ENCODE data around the gene PRKN. TPM values are rescaled to one million over a fixed set of nuclear protein-coding genes. Genes with fewer than 3 reads are reported as not detected.

PRKN gene
- total and polyA plus RNA-seq, 2 experiments from 2014 or later: 2.3 to 3.9 TPM

- Histone ChIP-seq H3K27ac (no peak overlapping the region), H3K79me2 (no peaks in the 10 kb centered on the region), H4K20me1 (ENCODE audit: insufficient read depth, poor library complexity, severe bottlenecking) (no peaks in the 10 kb centered on the region), H3K9me2 (replicated peaks; ENCODE audit: insufficient read depth) (no peaks in the 10 kb centered on the region), H2AFZ (no peak overlapping the region), H3K4me1 (ENCODE audit: insufficient read depth) (no peaks in the 10 kb centered on the region), H3K36me3 (replicated peaks; ENCODE audit: insufficient read depth, low read depth) (no peaks in the 10 kb centered on the region), H3K9me3 (ENCODE audit: low read depth) (no peaks in the 10 kb centered on the region), H3K4me3 (no peak overlapping the region), H3K27me3 (no peaks in the 10 kb centered on the region), H3K4me2 (no peak overlapping the region)
- WGBS (ENCODE audit: low lambda C conversion rate, missing lambda C conversion rate): 54% methylated on average over 4 of the region's 4 CpGs
- no peak for DNase-seq (ENCODE audit: low spot score)
- TF ChIP-seq EZH2 (IDR thresholded peaks at IDR 0.05; ENCODE audit: borderline replicate concordance) (no peak), EZH2phosphoT487 (IDR thresholded peaks at IDR 0.05; ENCODE audit: low read depth, severe bottlenecking, unreplicated experiment) (no peak), CTCF (IDR thresholded peaks at IDR 0.05; ENCODE audit: poor library complexity) (no peak)
These were observed 1320.0 kb downstream of the PRKN start for GRCh38 chr6:161407581-161407980.

GRCh38 chr6:161407115-161407514 lies 1320.5 kb downstream of the PRKN start:
- no peak overlapping the region for H3K27ac ChIP-seq
- no peak for DNase-seq (ENCODE audit: low spot score)
- H3K36me3 ChIP-seq (replicated peaks; ENCODE audit: insufficient read depth, low read depth): no peaks in the 10 kb centered on the region
- H3K27me3 ChIP-seq: no peaks in the 10 kb centered on the region
- H3K4me2 ChIP-seq: no peak overlapping the region
- no peaks in the 10 kb centered on the region for H3K4me1 ChIP-seq (ENCODE audit: insufficient read depth)
- no peak for TF ChIP-seq EZH2phosphoT487 (IDR thresholded peaks at IDR 0.05; ENCODE audit: low read depth, severe bottlenecking, unreplicated experiment)
- no peaks in the 10 kb centered on the region for H3K9me2 ChIP-seq (replicated peaks; ENCODE audit: insufficient read depth)
- H4K20me1 ChIP-seq (ENCODE audit: insufficient read depth, poor library complexity, severe bottlenecking): no peaks in the 10 kb centered on the region
- no peaks in the 10 kb centered on the region for H3K9me3 ChIP-seq (ENCODE audit: low read depth)
- H3K79me2 ChIP-seq: no peaks in the 10 kb centered on the region
- H3K4me3 ChIP-seq: no peak overlapping the region
- no peak overlapping the region for H2AFZ ChIP-seq
- whole genome bisulfite sequencing (ENCODE audit: low lambda C conversion rate, missing lambda C conversion rate): 54% methylated on average over 2 of the region's 2 CpGs

- Histone ChIP-seq H3K4me2 (no peak overlapping the region), H4K20me1 (ENCODE audit: insufficient read depth, poor library complexity, severe bottlenecking) (no peaks in the 10 kb centered on the region)
- WGBS (ENCODE audit: low lambda C conversion rate, missing lambda C conversion rate): 89% methylated on average over 6 of the region's 6 CpGs
These were observed 1320.9 kb downstream of the PRKN start for GRCh38 chr6:161406646-161407045.

GRCh38 chr6:161405418-161405817 lies 1322.1 kb downstream of the PRKN start:
- Histone ChIP-seq H3K9me3 (ENCODE audit: low read depth) (no peaks in the 10 kb centered on the region), H3K79me2 (no peaks in the 10 kb centered on the region), H3K4me1 (ENCODE audit: insufficient read depth) (no peaks in the 10 kb centered on the region), H4K20me1 (ENCODE audit: insufficient read depth, poor library complexity, severe bottlenecking) (no peaks in the 10 kb centered on the region), H3K27ac (no peak overlapping the region), H3K9me2 (replicated peaks; ENCODE audit: insufficient read depth) (no peaks in the 10 kb centered on the region), H3K36me3 (replicated peaks; ENCODE audit: insufficient read depth, low read depth) (no peaks in the 10 kb centered on the region), H3K4me2 (no peak overlapping the region), H3K4me3 (no peak overlapping the region), H2AFZ (no peak overlapping the region), H3K27me3 (no peaks in the 10 kb centered on the region)
- DNase-seq (ENCODE audit: low spot score): no peak
- TF ChIP-seq EZH2phosphoT487 (IDR thresholded peaks at IDR 0.05; ENCODE audit: low read depth, severe bottlenecking, unreplicated experiment) (no peak), EZH2 (IDR thresholded peaks at IDR 0.05; ENCODE audit: borderline replicate concordance) (no peak), CTCF (IDR thresholded peaks at IDR 0.05; ENCODE audit: poor library complexity) (no peak)
- WGBS (ENCODE audit: low lambda C conversion rate, missing lambda C conversion rate): 91% methylated on average over 4 of the region's 4 CpGs

More at GRCh38 chr6:161406646-161407045, 1320.9 kb downstream of the PRKN start:
- no peaks in the 10 kb centered on the region for H3K36me3 ChIP-seq (replicated peaks; ENCODE audit: insufficient read depth, low read depth)
- H2AFZ ChIP-seq: no peak overlapping the region
- no peaks in the 10 kb centered on the region for H3K27me3 ChIP-seq
- no peaks in the 10 kb centered on the region for H3K79me2 ChIP-seq
- no peaks in the 10 kb centered on the region for H3K9me2 ChIP-seq (replicated peaks; ENCODE audit: insufficient read depth)
- TF ChIP-seq EZH2phosphoT487 (IDR thresholded peaks at IDR 0.05; ENCODE audit: low read depth, severe bottlenecking, unreplicated experiment) (no peak), CTCF (IDR thresholded peaks at IDR 0.05; ENCODE audit: poor library complexity) (no peak), EZH2 (IDR thresholded peaks at IDR 0.05; ENCODE audit: borderline replicate concordance) (no peak)
- no peak overlapping the region for H3K27ac ChIP-seq
- H3K4me1 ChIP-seq (ENCODE audit: insufficient read depth): no peaks in the 10 kb centered on the region
- H3K4me3 ChIP-seq: no peak overlapping the region
- DNase-seq (ENCODE audit: low spot score): no peak
- H3K9me3 ChIP-seq (ENCODE audit: low read depth): no peaks in the 10 kb centered on the region
